ENCODE results near the gene VEPH1.

DNA sequence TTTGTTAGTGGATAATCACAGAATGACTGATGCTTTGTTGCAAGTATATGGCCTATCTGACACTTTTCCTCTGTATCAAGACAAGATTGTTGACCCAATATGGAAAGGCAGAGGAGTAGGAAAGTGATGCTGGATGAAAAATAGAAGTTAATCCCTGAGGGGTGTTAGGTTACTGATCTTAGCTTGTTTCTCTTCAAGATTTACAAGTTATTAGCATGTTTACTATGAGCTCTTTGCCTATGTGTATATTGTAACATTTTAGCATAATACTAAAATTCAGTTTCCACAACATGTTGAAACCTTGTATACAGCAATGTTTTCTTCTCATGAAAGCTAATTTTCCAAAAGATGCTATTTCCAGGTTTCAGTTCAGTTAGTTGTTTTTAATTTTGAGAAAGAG is 222.9 kb downstream of the VEPH1 start:
- TF ChIP-seq, protein P1, sequence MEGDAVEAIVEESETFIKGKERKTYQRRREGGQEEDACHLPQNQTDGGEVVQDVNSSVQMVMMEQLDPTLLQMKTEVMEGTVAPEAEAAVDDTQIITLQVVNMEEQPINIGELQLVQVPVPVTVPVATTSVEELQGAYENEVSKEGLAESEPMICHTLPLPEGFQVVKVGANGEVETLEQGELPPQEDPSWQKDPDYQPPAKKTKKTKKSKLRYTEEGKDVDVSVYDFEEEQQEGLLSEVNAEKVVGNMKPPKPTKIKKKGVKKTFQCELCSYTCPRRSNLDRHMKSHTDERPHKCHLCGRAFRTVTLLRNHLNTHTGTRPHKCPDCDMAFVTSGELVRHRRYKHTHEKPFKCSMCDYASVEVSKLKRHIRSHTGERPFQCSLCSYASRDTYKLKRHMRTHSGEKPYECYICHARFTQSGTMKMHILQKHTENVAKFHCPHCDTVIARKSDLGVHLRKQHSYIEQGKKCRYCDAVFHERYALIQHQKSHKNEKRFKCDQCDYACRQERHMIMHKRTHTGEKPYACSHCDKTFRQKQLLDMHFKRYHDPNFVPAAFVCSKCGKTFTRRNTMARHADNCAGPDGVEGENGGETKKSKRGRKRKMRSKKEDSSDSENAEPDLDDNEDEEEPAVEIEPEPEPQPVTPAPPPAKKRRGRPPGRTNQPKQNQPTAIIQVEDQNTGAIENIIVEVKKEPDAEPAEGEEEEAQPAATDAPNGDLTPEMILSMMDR (IDR thresholded peaks at IDR 0.05), result no peak
- no peak for TF ChIP-seq ZFP36 (IDR thresholded peaks at IDR 0.05; ENCODE audit: borderline replicate concordance, partially characterized antibody)
- no peak for TF ChIP-seq EP300 (IDR thresholded peaks at IDR 0.05)
- no peak for TF ChIP-seq MYC (IDR thresholded peaks at IDR 0.05; ENCODE audit: borderline replicate concordance, low read length)
- no peak for TF ChIP-seq SMC3 (IDR thresholded peaks at IDR 0.05)
- no peak for TF ChIP-seq RAD21 (conservative IDR thresholded peaks at IDR 0.05 in 1 of 2, IDR thresholded peaks at IDR 0.05 in 1 of 2)
- no peak for TF ChIP-seq ESRRA (IDR thresholded peaks at IDR 0.05; ENCODE audit: borderline replicate concordance, low read length)
- TF ChIP-seq CHD2 (IDR thresholded peaks at IDR 0.05; ENCODE audit: low read length, partially characterized antibody), result no peak
- no peak for TF ChIP-seq EHMT2 (IDR thresholded peaks at IDR 0.05; ENCODE audit: low read depth)

All from A549 (cell line).